SK-N-SH treated with all-trans-retinoic acid at 6 μM for 48 hours (cell line): ENCODE measurements around the gene SLC51B.

Experiments used
- ATAC-seq: fragments of 200-7000 bp; cut with Tn5 transposase; 3 replicates; pipeline ENCODE4 v1.9.1; 2020; ENCODE audit warnings: mild to moderate bottlenecking, moderate library complexity
- ARNTL ChIP-seq: fragments of 450-650 bp; formaldehyde crosslinking; IDR thresholded peaks from 2 replicates; pipeline ENCODE4 v1.5.0; 2020; ENCODE audit warnings: low read depth, mild to moderate bottlenecking, moderate library complexity, borderline replicate concordance
- BACH2 ChIP-seq: fragments of 250-450 bp; sonication (Bioruptor Pico); IDR thresholded peaks from 2 replicates; pipeline ENCODE4 v1.9.0; 2021; ENCODE audit warnings: mild to moderate bottlenecking, borderline replicate concordance
- CREB5 ChIP-seq: fragments of 250-450 bp; sonication (Bioruptor Pico); IDR thresholded peaks from 2 replicates; pipeline ENCODE4 v1.5.1; 2020; ENCODE audit warnings: low read depth, mild to moderate bottlenecking, moderate library complexity
- CSRNP3 ChIP-seq: fragments of 250-450 bp; sonication (Bioruptor Pico); IDR thresholded peaks from 2 replicates; pipeline ENCODE4 v1.5.1; 2021; ENCODE audit warnings: mild to moderate bottlenecking, moderate library complexity
- ESRRG ChIP-seq: fragments of 250-450 bp; sonication (Bioruptor Pico); IDR thresholded peaks from 2 replicates; pipeline ENCODE4 v1.6.1; 2021; ENCODE audit warnings: mild to moderate bottlenecking
- GLIS3 ChIP-seq: fragments of 250-450 bp; sonication (Bioruptor Pico); IDR thresholded peaks from 2 replicates; pipeline ENCODE4 v1.5.0; 2020; ENCODE audit warnings: mild to moderate bottlenecking, moderate library complexity
- ISL1 ChIP-seq: fragments of 250-450 bp; sonication (Bioruptor Pico); IDR thresholded peaks from 2 replicates; pipeline ENCODE4 v2.1.2; 2022; ENCODE audit warnings: mild to moderate bottlenecking, moderate library complexity
- OSR1 ChIP-seq: fragments of 250-450 bp; sonication (Bioruptor Pico); IDR thresholded peaks from 2 replicates; pipeline ENCODE4 v1.8.0; 2022; ENCODE audit warnings: moderate library complexity, mild to moderate bottlenecking, inconsistent platforms
- PATZ1 ChIP-seq: fragments of 250-450 bp; sonication (Bioruptor Pico); IDR thresholded peaks from 2 replicates; pipeline ENCODE4 v1.8.0; 2020; ENCODE audit warnings: mild to moderate bottlenecking, moderate library complexity, borderline replicate concordance
- POU6F1 ChIP-seq: fragments of 250-450 bp; sonication (Bioruptor Pico); IDR thresholded peaks from 2 replicates; pipeline ENCODE4 v1.8.0; 2021; ENCODE audit warnings: low read depth, mild to moderate bottlenecking, moderate library complexity, borderline replicate concordance
- PPARA ChIP-seq: fragments of 250-450 bp; sonication (Bioruptor Pico); IDR thresholded peaks from 2 replicates; pipeline ENCODE4 v1.5.0; 2020; ENCODE audit warnings: mild to moderate bottlenecking, borderline replicate concordance
- RARB ChIP-seq: fragments of 250-450 bp; sonication (Bioruptor Pico); IDR thresholded peaks from 2 replicates; pipeline ENCODE4 v1.8.0; 2021; ENCODE audit warnings: mild to moderate bottlenecking, moderate library complexity
- SNAI2 ChIP-seq: fragments of 250-450 bp; sonication (Bioruptor Pico); IDR thresholded peaks from 2 replicates; pipeline ENCODE4 v1.5.0; 2020; ENCODE audit warnings: mild to moderate bottlenecking, moderate library complexity
- TCF4 ChIP-seq: fragments of 250-450 bp; sonication (Bioruptor Pico); IDR thresholded peaks from 2 replicates; pipeline ENCODE4 v1.8.0; 2021; ENCODE audit warnings: mild to moderate bottlenecking, moderate library complexity, borderline replicate concordance
- TOX ChIP-seq: fragments of 250-450 bp; sonication (Bioruptor Pico); IDR thresholded peaks from 2 replicates; pipeline ENCODE4 v1.8.0; 2021; ENCODE audit warnings: mild to moderate bottlenecking, moderate library complexity, borderline replicate concordance
- TSHZ2 ChIP-seq: fragments of 250-450 bp; sonication (Bioruptor Pico); IDR thresholded peaks from 2 replicates; pipeline ENCODE4 v1.5.0; 2020; ENCODE audit warnings: mild to moderate bottlenecking, moderate library complexity
- ZC3H10 ChIP-seq: fragments of 250-450 bp; sonication (Bioruptor Pico); IDR thresholded peaks from 2 replicates; pipeline ENCODE4 v1.5.1; 2021; ENCODE audit warnings: mild to moderate bottlenecking, moderate library complexity
- ZFP3 ChIP-seq: fragments of 250-450 bp; sonication (Bioruptor Pico); IDR thresholded peaks from 2 replicates; pipeline ENCODE4 v1.5.0; 2020; ENCODE audit warnings: mild to moderate bottlenecking, moderate library complexity
- ZFP30 ChIP-seq: fragments of 450-650 bp; formaldehyde crosslinking; IDR thresholded peaks from 2 replicates; pipeline ENCODE4 v1.5.0; 2022; ENCODE audit warnings: mild to moderate bottlenecking, moderate library complexity
- ZNF565 ChIP-seq: fragments of 450-650 bp; formaldehyde crosslinking; conservative IDR thresholded peaks from 2 replicates; pipeline ENCODE4 v1.5.0; 2020; ENCODE audit warnings: low read depth, mild to moderate bottlenecking, moderate library complexity
- ZNF70 ChIP-seq: fragments of 450-650 bp; formaldehyde crosslinking; IDR thresholded peaks from 2 replicates; pipeline ENCODE4 v1.5.0; 2020; ENCODE audit warnings: mild to moderate bottlenecking, moderate library complexity
- ZNF8 ChIP-seq: fragments of 450-650 bp; formaldehyde crosslinking; IDR thresholded peaks from 2 replicates; pipeline ENCODE4 v1.5.0; 2020; ENCODE audit warnings: mild to moderate bottlenecking, moderate library complexity

Gene SLC51B

GRCh38 chr15:65052956-65053355 lies 7.8 kb downstream of the SLC51B start:
- TF ChIP-seq TCF4 (CRISPR knock-in tag) (no peak), ZNF8 (CRISPR knock-in tag) (no peak), ARNTL (no peak), ZC3H10 (no peak), RARB (CRISPR knock-in tag) (no peak), ESRRG (CRISPR knock-in tag) (no peak), POU6F1 (CRISPR knock-in tag) (no peak), ZFP30 (no peak), OSR1 (no peak), TOX (no peak), ISL1 (CRISPR knock-in tag) (no peak), GLIS3 (CRISPR knock-in tag) (no peak), TSHZ2 (no peak), ZNF70 (no peak), PPARA (no peak), CREB5 (CRISPR knock-in tag) (no peak), ZNF565 (CRISPR knock-in tag) (no peak), CSRNP3 (CRISPR knock-in tag) (no peak), PATZ1 (CRISPR knock-in tag) (no peak), BACH2 (CRISPR knock-in tag) (no peak)
- TF ChIP-seq, all 23 proteins: peak for 0
- no peak for ATAC-seq

- TF ChIP-seq POU6F1 (CRISPR knock-in tag), result no peak
- TF ChIP-seq SNAI2 (CRISPR knock-in tag), result no peak
- no peak for TF ChIP-seq TSHZ2
- TF ChIP-seq ZNF8 (CRISPR knock-in tag), result no peak
- no peak for TF ChIP-seq CSRNP3 (CRISPR knock-in tag)
- no peak for TF ChIP-seq PATZ1 (CRISPR knock-in tag)
- no peak for TF ChIP-seq ESRRG (CRISPR knock-in tag)
- no peak for TF ChIP-seq ZFP3 (CRISPR knock-in tag)
- ATAC-seq, result peak; percentile 87
Measured at GRCh38 chr15:65054333-65055200, 9.4 kb downstream of the SLC51B start.
